ENCODE results near the gene LMLN.

- TF ChIP-seq POLR2A (IDR thresholded peaks at IDR 0.05) = no peak
- TF ChIP-seq CTCF (IDR thresholded peaks at IDR 0.05) = no peak
Measured at GRCh38 chr3:198061119-198062067, 101.4 kb downstream of the LMLN start.
